GM21367 (cell line): Measurements from ENCODE around the gene LRRC8C.

ENCODE experiments used
- ATAC-seq: cut with Tn5 transposase; IDR thresholded peaks from one replicate; pipeline ENCODE4 v1.9.1; 2021; ENCODE audit not compliant: unreplicated experiment

LRRC8C gene

GRCh38 chr1:89727517-89728312 lies 94.8 kb downstream of the LRRC8C start:
- ATAC-seq, result no peak

GRCh38 chr1:89728381-89728780 lies 95.5 kb downstream of the LRRC8C start:
- ATAC-seq, result no peak

GRCh38 chr1:89732206-89732605 lies 99.3 kb downstream of the LRRC8C start:
- no peak for ATAC-seq

- no peak for ATAC-seq
Measured at GRCh38 chr1:89732643-89733222, 99.8 kb downstream of the LRRC8C start.

GRCh38 chr1:89733748-89734147 lies 100.8 kb downstream of the LRRC8C start:
- no peak for ATAC-seq

- ATAC-seq, result no peak
Measured at GRCh38 chr1:89734442-89734841, 101.5 kb downstream of the LRRC8C start.

GRCh38 chr1:89735479-89735878 lies 102.6 kb downstream of the LRRC8C start:
- no peak for ATAC-seq

- ATAC-seq, result no peak
Measured at GRCh38 chr1:89736937-89737733, 104.2 kb downstream of the LRRC8C start.

GRCh38 chr1:89737985-89738510 lies 105.1 kb downstream of the LRRC8C start:
- ATAC-seq, result no peak

GRCh38 chr1:89739013-89739843 lies 106.3 kb downstream of the LRRC8C start:
- ATAC-seq, result no peak

- ATAC-seq, result no peak
Measured at GRCh38 chr1:89739844-89740216, 106.9 kb downstream of the LRRC8C start.

- no peak for ATAC-seq
Measured at GRCh38 chr1:89743788-89744187, 110.9 kb downstream of the LRRC8C start.

- no peak for ATAC-seq
Measured at GRCh38 chr1:89746424-89747149, 113.7 kb downstream of the LRRC8C start.

GRCh38 chr1:89753761-89754160 lies 120.8 kb downstream of the LRRC8C start:
- ATAC-seq, result no peak

- ATAC-seq, result no peak
Measured at GRCh38 chr1:89754518-89754917, 121.6 kb downstream of the LRRC8C start.

GRCh38 chr1:89755591-89755990 lies 122.7 kb downstream of the LRRC8C start:
- no peak for ATAC-seq

- ATAC-seq, result no peak
Measured at GRCh38 chr1:89757532-89757931, 124.6 kb downstream of the LRRC8C start.

GRCh38 chr1:89758156-89758555 lies 125.2 kb downstream of the LRRC8C start:
- ATAC-seq, result no peak

- ATAC-seq, result no peak
Measured at GRCh38 chr1:89759036-89759435, 126.1 kb downstream of the LRRC8C start.

- ATAC-seq, result no peak
Measured at GRCh38 chr1:89760496-89760895, 127.6 kb downstream of the LRRC8C start.
